ENCODE results near the gene TASOR.

Gene TASOR

DNA sequence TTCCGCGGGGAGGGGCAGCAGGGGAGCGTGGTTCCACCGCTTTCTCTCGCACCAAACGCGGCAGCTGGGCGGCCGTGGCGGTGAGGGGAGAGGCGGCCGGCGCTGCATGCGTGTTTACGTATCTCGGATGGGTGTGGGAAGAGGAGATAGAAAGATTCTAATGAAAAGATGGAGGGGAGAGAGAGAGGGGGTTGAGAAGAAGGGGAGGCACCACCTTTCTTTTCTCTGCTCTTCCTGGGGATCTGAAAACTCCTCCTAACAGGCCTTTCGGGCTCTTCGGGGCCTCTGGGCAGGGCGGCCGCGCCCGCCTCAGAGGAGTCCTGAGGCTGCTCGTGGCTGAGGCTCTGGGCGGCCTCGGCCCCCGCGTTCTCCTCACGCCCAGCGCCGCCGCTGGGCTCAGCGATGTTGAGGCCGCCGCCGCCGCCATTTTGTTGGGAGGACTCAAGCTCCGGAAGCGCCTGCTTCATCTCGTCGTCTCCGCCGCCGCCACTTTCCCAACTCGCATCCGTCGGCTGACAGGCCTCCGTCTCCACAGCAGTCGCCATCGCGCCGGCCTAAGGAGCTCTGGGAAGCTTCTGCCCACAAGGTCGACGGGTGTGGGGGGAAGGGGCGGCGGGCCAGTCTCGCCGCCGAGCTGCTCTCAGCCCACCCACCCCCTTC is 473 bp downstream of the TASOR start:
- DNase-seq (ENCODE audit: low read depth, low spot score) = peak; percentile 57

- no peak for DNase-seq (ENCODE audit: low read depth, low spot score)
Observed at GRCh38 chr3:56681984-56682461, 1.0 kb downstream of the TASOR start.

GRCh38 chr3:56680054-56680580 is 2.9 kb downstream of the TASOR start:
- no peak for DNase-seq (ENCODE audit: low read depth, low spot score)

GRCh38 chr3:56677286-56677685 is 5.8 kb downstream of the TASOR start:
- DNase-seq (ENCODE audit: low read depth, low spot score) = no peak

- DNase-seq (ENCODE audit: low read depth, low spot score) = no peak
Observed at GRCh38 chr3:56673781-56674457, 9.1 kb downstream of the TASOR start.

DNA sequence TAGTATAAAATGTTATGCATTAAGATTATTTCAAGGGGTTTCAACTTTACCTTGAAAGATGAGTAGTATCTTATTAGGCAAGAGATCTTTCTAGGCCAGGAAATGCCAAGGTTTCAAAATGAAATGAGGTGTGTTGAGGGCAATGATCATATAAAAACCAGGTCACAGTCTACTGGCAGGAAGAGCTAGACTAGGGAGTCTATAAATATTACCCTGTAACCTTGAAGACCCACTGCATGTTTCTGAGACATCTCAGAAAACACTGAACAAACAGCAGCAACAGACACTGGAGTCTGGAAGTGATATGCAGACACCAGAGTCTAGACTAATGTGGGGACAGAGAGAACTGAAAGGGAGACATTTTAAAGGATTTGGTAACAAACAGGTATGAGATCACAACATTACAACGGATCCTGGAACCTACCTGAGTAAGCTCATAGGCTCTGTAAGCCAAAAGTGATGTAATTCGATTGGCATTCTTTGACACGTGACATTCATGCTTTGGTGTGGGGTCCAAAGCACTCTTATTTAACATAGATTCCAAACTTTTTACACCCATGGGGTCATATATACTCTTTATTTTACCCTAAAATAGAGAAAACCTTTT is 15.0 kb downstream of the TASOR start:
- no peak for DNase-seq (ENCODE audit: low read depth, low spot score)

- no peak for DNase-seq (ENCODE audit: low read depth, low spot score)
Observed at GRCh38 chr3:56664823-56665222, 18.2 kb downstream of the TASOR start.

GRCh38 chr3:56655709-56656108 is 27.4 kb downstream of the TASOR start:
- DNase-seq (ENCODE audit: low read depth, low spot score) = no peak

DNA sequence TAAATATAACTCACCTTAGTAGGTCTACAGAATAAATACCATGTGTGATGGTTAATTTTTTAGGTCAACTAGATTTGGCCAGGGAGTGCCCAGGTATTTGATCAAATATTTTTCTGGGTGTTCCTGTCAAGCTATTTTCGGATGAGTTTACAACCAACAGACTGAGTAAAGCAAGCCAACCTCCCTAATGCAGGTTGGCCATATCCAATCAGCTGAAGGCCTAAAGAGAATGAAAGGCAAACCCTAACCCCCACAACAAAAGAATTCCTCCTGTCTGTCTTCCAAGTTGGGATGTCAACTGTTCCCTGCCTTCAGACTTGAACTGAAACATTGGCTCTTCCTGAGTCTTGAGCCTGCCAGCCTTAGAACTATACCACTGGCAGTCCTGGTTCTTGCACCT is 28.6 kb downstream of the TASOR start:
- no peak for DNase-seq (ENCODE audit: low read depth, low spot score)

- DNase-seq (ENCODE audit: low read depth, low spot score) = no peak
Observed at GRCh38 chr3:56645407-56645806, 37.7 kb downstream of the TASOR start.

GRCh38 chr3:56633602-56634535 is 49.2 kb downstream of the TASOR start:
- no peak for DNase-seq (ENCODE audit: low read depth, low spot score)
